Measurements from ENCODE around the gene USP49.
A peak's percentile ranks its signal among the peaks of the same experiment; 100 is the strongest.
"Not testable (repeated sequence)": the region's sequence is repeated elsewhere in the genome, so short reads cannot be mapped to it uniquely, and the experiment has no call there.

Gene USP49

GRCh38 chr6:41770381-41771057 is 124.7 kb downstream of the USP49 start:
- H3K9me3 Mint-ChIP-seq = no peaks in the 10 kb centered on the region
- peaks cover 42% of the 10 kb centered on the region for H3K36me3 Mint-ChIP-seq
- peaks cover 6% of the 10 kb centered on the region for H3K4me1 Mint-ChIP-seq
- DNase-seq (ENCODE audit: low spot score in 2 of 2) (no peak), ATAC-seq (no peak)
- H3K27ac Mint-ChIP-seq = no peak overlapping the region
- H3K4me3 Mint-ChIP-seq = no peak overlapping the region

- no peak for ATAC-seq
- Mint-ChIP-seq H3K4me1 (peaks cover 6% of the 10 kb centered on the region), H3K4me3 (no peak overlapping the region), H3K27ac (peak overlapping the region; percentile 54), H3K9me3 (no peaks in the 10 kb centered on the region), H3K36me3 (peaks cover 31% of the 10 kb centered on the region)
- no peak for DNase-seq (ENCODE audit: low spot score in 2 of 2)
Measured at GRCh38 chr6:41769376-41769775, 125.8 kb downstream of the USP49 start.

- H3K27ac Mint-ChIP-seq = peak overlapping the region; percentile 54
- H3K4me1 Mint-ChIP-seq = peaks cover 6% of the 10 kb centered on the region
- DNase-seq (ENCODE audit: low spot score in 2 of 2) (no peak), ATAC-seq (peak; percentile 22)
- H3K4me3 Mint-ChIP-seq = no peak overlapping the region
- no peaks in the 10 kb centered on the region for H3K9me3 Mint-ChIP-seq
- H3K36me3 Mint-ChIP-seq = peaks cover 27% of the 10 kb centered on the region
Measured at GRCh38 chr6:41768545-41769308, 126.4 kb downstream of the USP49 start.

GRCh38 chr6:41767112-41767833 is 127.9 kb downstream of the USP49 start:
- H3K9me3 Mint-ChIP-seq = no peaks in the 10 kb centered on the region
- H3K27ac Mint-ChIP-seq = no peak overlapping the region
- DNase-seq (ENCODE audit: low spot score in 2 of 2) (no peak), ATAC-seq (no peak)
- peaks cover 13% of the 10 kb centered on the region for H3K36me3 Mint-ChIP-seq
- no peak overlapping the region for H3K4me3 Mint-ChIP-seq
- peaks cover 6% of the 10 kb centered on the region for H3K4me1 Mint-ChIP-seq

- H3K27ac Mint-ChIP-seq = peak overlapping the region; percentile 72
- H3K9me3 Mint-ChIP-seq; DNase-seq (ENCODE audit: low spot score in 2 of 2); ATAC-seq; H3K4me1 Mint-ChIP-seq; H3K4me3 Mint-ChIP-seq; H3K36me3 Mint-ChIP-seq: not testable (repeated sequence)
Measured at GRCh38 chr6:41766043-41766664, 129.0 kb downstream of the USP49 start.

- H3K4me1 Mint-ChIP-seq = peaks cover 6% of the 10 kb centered on the region
- H3K4me3 Mint-ChIP-seq = no peak overlapping the region
- no peak overlapping the region for H3K27ac Mint-ChIP-seq
- DNase-seq (ENCODE audit: low spot score in 2 of 2) (no peak), ATAC-seq (no peak)
- no peaks in the 10 kb centered on the region for H3K9me3 Mint-ChIP-seq
- no peaks in the 10 kb centered on the region for H3K36me3 Mint-ChIP-seq
Measured at GRCh38 chr6:41763470-41763869, 131.7 kb downstream of the USP49 start.

- ATAC-seq (no peak), DNase-seq (ENCODE audit: low spot score in 2 of 2) (no peak)
- Mint-ChIP-seq H3K4me3 (no peak overlapping the region), H3K4me1 (no peaks in the 10 kb centered on the region), H3K27ac (no peak overlapping the region), H3K9me3 (no peaks in the 10 kb centered on the region), H3K36me3 (no peaks in the 10 kb centered on the region)
Measured at GRCh38 chr6:41759905-41760579, 135.1 kb downstream of the USP49 start.

- DNase-seq (ENCODE audit: low spot score in 2 of 2) = no peak
- Mint-ChIP-seq H3K4me3 (no peak overlapping the region), H3K27ac (no peak overlapping the region), H3K4me1 (no peaks in the 10 kb centered on the region), H3K9me3 (no peaks in the 10 kb centered on the region), H3K36me3 (no peaks in the 10 kb centered on the region)
- ATAC-seq = no peak
Measured at GRCh38 chr6:41759106-41759904, 135.9 kb downstream of the USP49 start.

- H3K4me1 Mint-ChIP-seq = no peaks in the 10 kb centered on the region
- DNase-seq (ENCODE audit: low spot score in 2 of 2) (no peak), ATAC-seq (no peak)
- H3K4me3 Mint-ChIP-seq = no peak overlapping the region
- no peaks in the 10 kb centered on the region for H3K36me3 Mint-ChIP-seq
- H3K27ac Mint-ChIP-seq = no peak overlapping the region
- H3K9me3 Mint-ChIP-seq = no peaks in the 10 kb centered on the region
Measured at GRCh38 chr6:41758641-41759035, 136.5 kb downstream of the USP49 start.

- no peak for DNase-seq (ENCODE audit: low spot score in 2 of 2)
- H3K27ac Mint-ChIP-seq = no peak overlapping the region
Measured at GRCh38 chr6:41757931-41758640, 137.1 kb downstream of the USP49 start.

GRCh38 chr6:41757271-41757670 is 137.9 kb downstream of the USP49 start:
- DNase-seq (ENCODE audit: low spot score in 2 of 2) (no peak), ATAC-seq (no peak)
- H3K36me3 Mint-ChIP-seq = no peaks in the 10 kb centered on the region
- H3K4me1 Mint-ChIP-seq = no peaks in the 10 kb centered on the region
- no peak overlapping the region for H3K4me3 Mint-ChIP-seq
- H3K9me3 Mint-ChIP-seq = no peaks in the 10 kb centered on the region
- peak overlapping the region; percentile 40 for H3K27ac Mint-ChIP-seq

More at GRCh38 chr6:41757931-41758640, 137.1 kb downstream of the USP49 start:
- H3K4me3 Mint-ChIP-seq = no peak overlapping the region
- peak; percentile 35 for ATAC-seq
- H3K36me3 Mint-ChIP-seq = no peaks in the 10 kb centered on the region
- no peaks in the 10 kb centered on the region for H3K9me3 Mint-ChIP-seq
- no peaks in the 10 kb centered on the region for H3K4me1 Mint-ChIP-seq

- H3K27ac Mint-ChIP-seq = no peak overlapping the region
- no peaks in the 10 kb centered on the region for H3K36me3 Mint-ChIP-seq
- no peaks in the 10 kb centered on the region for H3K9me3 Mint-ChIP-seq
- DNase-seq (ENCODE audit: low spot score in 2 of 2) (no peak), ATAC-seq (no peak)
- no peak overlapping the region for H3K4me3 Mint-ChIP-seq
- no peaks in the 10 kb centered on the region for H3K4me1 Mint-ChIP-seq
Measured at GRCh38 chr6:41756354-41756753, 138.8 kb downstream of the USP49 start.

- H3K27ac Mint-ChIP-seq = no peak overlapping the region
- no peak overlapping the region for H3K4me3 Mint-ChIP-seq
- no peaks in the 10 kb centered on the region for H3K36me3 Mint-ChIP-seq
- ATAC-seq (no peak), DNase-seq (ENCODE audit: low spot score in 2 of 2) (no peak)
- H3K9me3 Mint-ChIP-seq = no peaks in the 10 kb centered on the region
- H3K4me1 Mint-ChIP-seq = no peaks in the 10 kb centered on the region
Measured at GRCh38 chr6:41755895-41756294, 139.3 kb downstream of the USP49 start.

GRCh38 chr6:41750374-41750773 is 144.8 kb downstream of the USP49 start:
- H3K4me1 Mint-ChIP-seq = no peaks in the 10 kb centered on the region
- DNase-seq (ENCODE audit: low spot score in 2 of 2) = no peak
- no peaks in the 10 kb centered on the region for H3K36me3 Mint-ChIP-seq
- H3K4me3 Mint-ChIP-seq = no peak overlapping the region
- H3K27ac Mint-ChIP-seq = no peak overlapping the region
- no peaks in the 10 kb centered on the region for H3K9me3 Mint-ChIP-seq
- no peak for ATAC-seq

Data from stimulated activated effector memory CD8-positive, alpha-beta T cell treated with anti-CD3 and anti-CD28 coated beads, Interleukin-12 subunit alpha, Interleukin-12 subunit beta, amount 100 ng/mL, for 72 hours (primary cell).